Neuronal stem cell (in vitro differentiated cells): Measurements from ENCODE around the gene AGL.

ENCODE experiments used
- DNase-seq: peaks from one replicate; pipeline ENCODE4 v3.0.0-alpha.2; 2013; ENCODE audit warnings: low spot score
- H2AFZ ChIP-seq: one replicate; pipeline ENCODE4 v1.6.1; 2013; ENCODE audit warnings: mild to moderate bottlenecking, low read length, inconsistent platforms
- H2AK5ac ChIP-seq: 2 replicates; pipeline ENCODE4 v1.6.1; 2013; ENCODE audit warnings: low read depth, mild to moderate bottlenecking, inconsistent platforms, low read length, moderate library complexity, mixed read lengths
- H2BK120ac ChIP-seq: 2 replicates; pipeline ENCODE4 v1.6.1; 2013; ENCODE audit warnings: low read depth, mild to moderate bottlenecking, inconsistent platforms, low read length, moderate library complexity, mixed read lengths
- H2BK12ac ChIP-seq: one replicate; pipeline ENCODE4 v1.6.1; 2013; ENCODE audit warnings: low read length, inconsistent platforms
- H2BK15ac ChIP-seq: 2 replicates; pipeline ENCODE4 v1.6.1; 2013; ENCODE audit warnings: mild to moderate bottlenecking, low read length, inconsistent platforms, mixed read lengths
- H2BK5ac ChIP-seq: one replicate; pipeline ENCODE4 v1.6.1; 2013; ENCODE audit warnings: inconsistent platforms, mild to moderate bottlenecking, low read length, moderate library complexity
- H3K14ac ChIP-seq: one replicate; pipeline ENCODE4 v1.6.1; 2013; ENCODE audit warnings: low read length, inconsistent platforms
- H3K18ac ChIP-seq: 2 replicates; pipeline ENCODE4 v1.6.1; 2013; ENCODE audit warnings: low read length, inconsistent platforms
- H3K23ac ChIP-seq: 2 replicates; pipeline ENCODE4 v1.6.1; 2013; ENCODE audit warnings: low read depth, mild to moderate bottlenecking, mixed read lengths, low read length, inconsistent platforms; ENCODE audit not compliant: poor library complexity
- H3K27ac ChIP-seq: replicated peaks from 3 replicates; pipeline ENCODE4 v1.5.1; 2013; ENCODE audit warnings: low read length, inconsistent platforms
- H3K27me3 ChIP-seq, 3 experiments: 2 replicates each; pipeline ENCODE4 v1.6.1; 2013; ENCODE audit warnings: low read length in 3 of 3, mild to moderate bottlenecking in 2 of 3, inconsistent platforms in 1 of 3, low read depth in 1 of 3, mixed read lengths in 1 of 3, moderate library complexity in 1 of 3; ENCODE audit not compliant: control insufficient read depth in 3 of 3, insufficient read depth in 3 of 3
- H3K36me3 ChIP-seq, 2 donors: replicated peaks in 1 of 2; 2 replicates each; pipeline ENCODE4 v1.6.1; 2013; ENCODE audit warnings: low read length in 2 of 2; ENCODE audit not compliant: control insufficient read depth in 2 of 2, insufficient read depth in 2 of 2
- H3K4ac ChIP-seq: 2 replicates; pipeline ENCODE4 v1.6.1; 2013; ENCODE audit warnings: inconsistent platforms, mild to moderate bottlenecking, low read length, moderate library complexity
- H3K4me1 ChIP-seq, 2 donors: 1 replicate in 1 of 2; 2 replicates in 1 of 2; pipeline ENCODE4 v1.6.1; 2013; ENCODE audit warnings: low read length in 2 of 2, low read depth in 1 of 2; ENCODE audit not compliant: control insufficient read depth in 2 of 2, insufficient read depth in 1 of 2
- H3K4me2 ChIP-seq: one replicate; pipeline ENCODE4 v1.6.1; 2013; ENCODE audit warnings: mild to moderate bottlenecking, low read length, inconsistent platforms; ENCODE audit not compliant: insufficient read depth, poor library complexity, severe bottlenecking
- H3K4me3 ChIP-seq, 2 donors: 2 replicates each; pipeline ENCODE4 v1.5.1; 2013; ENCODE audit warnings: low read length in 2 of 2, mild to moderate bottlenecking in 2 of 2, inconsistent platforms in 1 of 2, moderate library complexity in 1 of 2
- H3K79me1 ChIP-seq: one replicate; pipeline ENCODE4 v1.6.1; 2013; ENCODE audit warnings: low read depth, mild to moderate bottlenecking, inconsistent platforms, low read length, moderate library complexity
- H3K9ac ChIP-seq: one replicate; pipeline ENCODE4 v1.6.1; 2013; ENCODE audit warnings: mild to moderate bottlenecking, low read depth, low read length, inconsistent platforms; ENCODE audit not compliant: poor library complexity
- H3K9me3 ChIP-seq, 2 donors: replicated peaks in 1 of 2; 2 replicates each; pipeline versions ENCODE3 to v1.6.1; 2013; ENCODE audit warnings: low read length in 2 of 2, mild to moderate bottlenecking in 2 of 2, inconsistent platforms in 1 of 2, low read depth in 1 of 2, mixed read lengths in 1 of 2, moderate library complexity in 1 of 2; ENCODE audit not compliant: control insufficient read depth in 2 of 2, insufficient read depth in 1 of 2
- H4K8ac ChIP-seq: one replicate; pipeline ENCODE4 v1.6.1; 2013; ENCODE audit warnings: low read depth, mild to moderate bottlenecking, inconsistent platforms, low read length, moderate library complexity
- H4K91ac ChIP-seq: one replicate; pipeline ENCODE4 v1.6.1; 2013; ENCODE audit warnings: low read length, low read depth, mild to moderate bottlenecking, inconsistent platforms; ENCODE audit not compliant: poor library complexity
- WGBS, 2 donors: extraction: QIAGEN DNeasy Blood & Tissue Kit; methylation state at CpG; one replicate each; pipeline ENCODE4 v1.1.7; 2013; ENCODE audit warnings: missing lambda C conversion rate in 2 of 2, mixed read lengths in 1 of 2; ENCODE audit not compliant: insufficient read length in 2 of 2, insufficient replicate concordance in 1 of 2; ENCODE audit errors: extremely low coverage in 2 of 2; 5-methylcytosine and 5-hydroxymethylcytosine counted together

The AGL gene

DNA sequence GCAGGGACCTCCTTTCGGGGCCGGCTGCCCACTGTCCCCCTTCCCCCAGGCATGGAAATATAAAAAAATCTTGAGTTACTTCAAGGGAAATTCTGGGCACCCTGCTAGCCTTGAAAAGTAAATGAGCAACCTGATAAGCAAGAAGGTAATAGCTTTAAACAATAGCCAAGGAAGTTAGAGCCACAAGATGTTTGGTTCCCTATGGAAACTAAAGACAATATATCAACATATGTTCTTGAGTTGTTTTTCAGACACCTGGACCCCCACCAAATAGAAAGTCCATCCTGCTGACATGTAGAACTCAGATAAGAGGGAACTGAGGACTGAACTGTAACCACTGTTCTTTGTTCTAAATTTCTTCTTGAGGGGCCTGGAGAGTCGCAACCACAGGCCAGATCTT, 100.3 kb downstream of the AGL start:
- Histone ChIP-seq H3K14ac (no peak overlapping the region), H2AFZ (no peak overlapping the region), H4K91ac (no peak overlapping the region), H2BK15ac (no peak overlapping the region), H2AK5ac (no peak overlapping the region), H2BK12ac (no peak overlapping the region), H3K9me3 (no peaks in the 10 kb centered on the region), H3K4me2 (no peak overlapping the region), H3K4me1 (no peaks in the 10 kb centered on the region), H3K36me3 (no peaks in the 10 kb centered on the region), H4K8ac (no peak overlapping the region), H3K4me3 (no peak overlapping the region), H3K4ac (no peak overlapping the region), H3K9ac (no peak overlapping the region), H3K27me3 (peaks cover 0 to 2% (median 0%) of the 10 kb centered on the region in 3 experiments), H2BK120ac (no peak overlapping the region), H3K18ac (no peak overlapping the region), H3K27ac (no peak overlapping the region), H2BK5ac (no peak overlapping the region), H3K23ac (no peak overlapping the region), H3K79me1 (no peaks in the 10 kb centered on the region)
- no peak for DNase-seq
- WGBS, 2 donors = no CpG with 5 or more reads among the region's 3 CpGs

DNA sequence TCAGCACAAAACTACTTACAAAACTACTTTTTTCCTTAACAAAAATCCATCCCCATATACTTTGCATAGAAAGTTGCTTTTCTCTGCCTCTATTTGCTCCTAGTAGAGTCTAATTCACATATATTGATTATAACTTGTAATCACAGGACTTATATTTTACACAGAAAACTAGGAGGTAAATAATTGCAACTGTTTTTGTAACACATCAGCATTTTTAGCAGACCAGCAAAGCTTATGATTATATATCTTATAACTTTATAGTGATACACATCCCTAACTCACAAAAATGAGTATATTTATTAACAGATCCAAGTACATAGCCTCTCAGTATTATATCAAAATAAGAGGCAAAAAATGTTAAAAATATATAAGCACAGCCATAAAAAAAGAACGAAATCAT, 102.4 kb downstream of the AGL start:
- no peaks in the 10 kb centered on the region for H3K4me1 ChIP-seq
- H2BK120ac ChIP-seq = no peak overlapping the region
- no peak overlapping the region for H3K23ac ChIP-seq
- H2BK5ac ChIP-seq = no peak overlapping the region
- no peak overlapping the region for H2AK5ac ChIP-seq
- no peak overlapping the region for H3K4ac ChIP-seq
- no peak overlapping the region for H4K8ac ChIP-seq
- no peak overlapping the region for H2BK15ac ChIP-seq
- no peaks in the 10 kb centered on the region for H3K79me1 ChIP-seq
- H3K9ac ChIP-seq = no peak overlapping the region
- H2AFZ ChIP-seq = no peak overlapping the region
- H3K27me3 ChIP-seq = peaks cover 0 to 2% (median 0%) of the 10 kb centered on the region in 3 experiments
- H3K27ac ChIP-seq = no peak overlapping the region
- no peaks in the 10 kb centered on the region for H3K9me3 ChIP-seq
- H3K4me2 ChIP-seq = no peak overlapping the region
- no peak overlapping the region for H3K4me3 ChIP-seq
- no peak overlapping the region for H3K14ac ChIP-seq
- no CpG with 5 or more reads among the region's 1 CpG for WGBS, 2 donors
- H3K18ac ChIP-seq = no peak overlapping the region
- no peak for DNase-seq
- no peaks in the 10 kb centered on the region for H3K36me3 ChIP-seq
- no peak overlapping the region for H2BK12ac ChIP-seq
- no peak overlapping the region for H4K91ac ChIP-seq

GRCh38 chr1:99955375-99955774, 105.2 kb downstream of the AGL start:
- no CpG with 5 or more reads among the region's 3 CpGs for WGBS, 2 donors

DNA sequence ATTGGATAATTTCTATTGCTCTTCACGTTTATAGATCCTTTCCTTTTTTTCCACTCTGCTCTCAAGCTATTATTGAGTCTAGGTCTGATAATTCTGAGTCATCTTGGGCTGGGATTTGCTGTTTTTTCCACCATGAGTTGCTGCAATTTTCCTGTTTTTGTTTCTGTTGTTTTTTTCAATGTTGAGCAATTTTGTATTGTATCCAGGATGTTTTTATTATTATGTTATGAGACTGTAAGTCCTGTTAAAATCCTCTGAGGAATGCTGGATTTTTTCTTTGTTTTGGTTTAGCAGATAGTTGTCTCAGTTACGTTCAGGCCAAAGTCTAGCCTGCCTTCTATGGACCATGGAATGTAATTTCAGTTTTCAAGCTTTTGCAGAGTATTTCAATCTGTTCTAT, 106.6 kb downstream of the AGL start:
- H2AFZ ChIP-seq = no peak overlapping the region
- no peak overlapping the region for H3K4me2 ChIP-seq
- no peak overlapping the region for H4K8ac ChIP-seq
- no peak overlapping the region for H3K18ac ChIP-seq
- no peaks in the 10 kb centered on the region for H3K4me1 ChIP-seq
- H3K4me3 ChIP-seq = no peak overlapping the region
- H4K91ac ChIP-seq = no peak overlapping the region
- no peak overlapping the region for H3K9ac ChIP-seq
- no peak overlapping the region for H3K23ac ChIP-seq
- H2BK12ac ChIP-seq = no peak overlapping the region
- no CpG with 5 or more reads among the region's 2 CpGs for WGBS, 2 donors
- H2BK5ac ChIP-seq = no peak overlapping the region
- no peak overlapping the region for H3K14ac ChIP-seq
- no peaks in the 10 kb centered on the region for H3K79me1 ChIP-seq
- H3K9me3 ChIP-seq = no peaks in the 10 kb centered on the region
- no peak overlapping the region for H3K27ac ChIP-seq
- no peaks in the 10 kb centered on the region for H3K27me3 ChIP-seq
- DNase-seq = no peak
- no peak overlapping the region for H2BK120ac ChIP-seq
- no peaks in the 10 kb centered on the region for H3K36me3 ChIP-seq
- H2AK5ac ChIP-seq = no peak overlapping the region
- no peak overlapping the region for H2BK15ac ChIP-seq
- H3K4ac ChIP-seq = no peak overlapping the region

More at GRCh38 chr1:99955375-99955774, 105.2 kb downstream of the AGL start:
- DNase-seq = no peak
- H2AK5ac ChIP-seq = no peak overlapping the region
- no peak overlapping the region for H2BK5ac ChIP-seq
- no peaks in the 10 kb centered on the region for H3K9me3 ChIP-seq
- no peak overlapping the region for H4K91ac ChIP-seq
- H3K4ac ChIP-seq = no peak overlapping the region
- H2AFZ ChIP-seq = no peak overlapping the region
- H3K4me2 ChIP-seq = no peak overlapping the region
- H3K27me3 ChIP-seq = peaks cover 0 to 2% (median 0%) of the 10 kb centered on the region in 3 experiments
- H3K18ac ChIP-seq = no peak overlapping the region
- no peak overlapping the region for H2BK12ac ChIP-seq
- H4K8ac ChIP-seq = no peak overlapping the region
- no peaks in the 10 kb centered on the region for H3K4me1 ChIP-seq
- H3K14ac ChIP-seq = no peak overlapping the region
- H3K27ac ChIP-seq = no peak overlapping the region
- no peak overlapping the region for H3K23ac ChIP-seq
- H3K9ac ChIP-seq = no peak overlapping the region
- no peaks in the 10 kb centered on the region for H3K79me1 ChIP-seq
- no peaks in the 10 kb centered on the region for H3K36me3 ChIP-seq
- H3K4me3 ChIP-seq = no peak overlapping the region
- H2BK15ac ChIP-seq = no peak overlapping the region
- no peak overlapping the region for H2BK120ac ChIP-seq
